Right lung (tissue), 5 donors: ENCODE measurements around the gene CLMN. TPM values are rescaled to one million over a fixed set of nuclear protein-coding genes. Genes with fewer than 3 reads are reported as not detected.
"Not testable (repeated sequence)": the region's sequence is repeated elsewhere in the genome, so short reads cannot be mapped to it uniquely, and the experiment has no call there.

ENCODE experiments used
- DNase-seq, 2 donors: peaks; one replicate each; pipeline ENCODE4 v3.0.0-alpha.2; 2013
- polyA plus RNA-seq, 5 donors: library from polyadenylated mRNA; unstranded; fragments of 120-200 nt; gene quantifications; one replicate each; pipeline versions ENCODE4 v1.2.1 to v1.2.3, GENCODE V29; 2013; ENCODE audit warnings: inconsistent platforms in 1 of 5, low replicate concordance in 1 of 5; ENCODE audit not compliant: insufficient read length in 5 of 5, insufficient read depth in 1 of 5

CLMN gene
- polyA plus RNA-seq, 5 donors = 7.8 to 18.3 (median 13.1) TPM

GRCh38 chr14:95138455-95138854 lies 181.3 kb downstream of the CLMN start:
- not testable (repeated sequence) for DNase-seq

GRCh38 chr14:95137804-95138167 lies 181.9 kb downstream of the CLMN start:
- DNase-seq = peak in 1 of 2 donors; percentile 10

- no peak for DNase-seq
These were observed 182.4 kb downstream of the CLMN start for GRCh38 chr14:95137164-95137803.

GRCh38 chr14:95136631-95137030 lies 183.1 kb downstream of the CLMN start:
- no peak for DNase-seq

- DNase-seq = no peak
These were observed 185.3 kb downstream of the CLMN start for GRCh38 chr14:95134304-95134933.

- DNase-seq = no peak
These were observed 186.4 kb downstream of the CLMN start for GRCh38 chr14:95133282-95133681.

GRCh38 chr14:95132760-95133159 lies 186.9 kb downstream of the CLMN start:
- DNase-seq = no peak

Other genes with a start within 250 kb of the CLMN start
- gene DICER1, start 162.4 kb downstream of the CLMN start, polyA plus RNA-seq = 10 to 100 TPM; 32.2 to 56.8 (median 49.6) TPM
- gene SYNE3, start 196.7 kb upstream of the CLMN start, polyA plus RNA-seq = 1 to 10 TPM; 2.0 to 4.2 (median 2.2) TPM
- 10 to 100 TPM; 53.9 to 73.3 (median 59.2) TPM for gene GLRX5, start 215.1 kb upstream of the CLMN start, polyA plus RNA-seq